ENCODE results near the gene SORCS3. TPM values are rescaled to one million over a fixed set of nuclear protein-coding genes. Genes with fewer than 3 reads are reported as not detected.

The SORCS3 gene
- total RNA-seq, 1 experiment from 2014 or later = not detected

DNA sequence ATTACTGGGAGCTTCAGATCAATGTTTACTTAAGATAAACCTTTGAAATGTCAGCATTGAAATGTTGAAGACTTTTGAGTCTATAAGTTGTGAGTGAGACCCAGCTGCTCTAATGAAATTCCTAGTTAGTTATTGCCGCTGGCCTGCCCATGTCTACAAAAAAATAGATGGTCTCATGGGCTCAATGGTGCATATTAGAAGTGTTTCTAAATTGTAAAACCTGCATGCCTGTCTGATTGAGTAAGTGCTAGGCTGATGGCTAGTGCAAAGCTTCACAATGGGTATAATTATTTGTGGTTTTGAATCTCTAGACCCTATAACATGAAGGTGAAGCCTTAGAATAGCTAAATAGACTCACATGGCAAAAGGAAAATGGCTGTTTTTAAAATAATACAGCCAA, 234.5 kb downstream of the SORCS3 start:
- DNase-seq (ENCODE audit: low read depth, low spot score) (no peak), ATAC-seq (no peak)
- H3K9me3 ChIP-seq (ENCODE audit: control insufficient read depth in 1 of 2, insufficient read depth in 1 of 2, low read depth in 1 of 2, low read length in 2 of 2) = no peaks in the 10 kb centered on the region
- no peak overlapping the region for H3K4me3 ChIP-seq (replicated peaks in 1 of 2; ENCODE audit: low read depth in 1 of 2, low read length in 2 of 2)
- no peak overlapping the region for H3K9ac ChIP-seq (ENCODE audit: low read length)
- BruUV-seq (replicated peaks) = no TSS peak
- no peak overlapping the region for H3K4me2 ChIP-seq (ENCODE audit: low read length)
- intact Hi-C loops (cut with micrococcal nuclease) = no loop called here
- H3K4me1 ChIP-seq (ENCODE audit: control insufficient read depth in 1 of 2, insufficient read depth in 2 of 2, low read length in 2 of 2) = no peaks in the 10 kb centered on the region
- no peaks in the 10 kb centered on the region for H3K79me2 ChIP-seq (ENCODE audit: insufficient read depth, low read length)
- CTCF ChIA-PET = no interaction called here
- no peak for TF ChIP-seq ZNF274 (IDR thresholded peaks at IDR 0.05; ENCODE audit: low read depth, low read length)
- no peak for TF ChIP-seq SP1 (IDR thresholded peaks at IDR 0.05; ENCODE audit: low read depth)
- TF ChIP-seq, protein P1, sequence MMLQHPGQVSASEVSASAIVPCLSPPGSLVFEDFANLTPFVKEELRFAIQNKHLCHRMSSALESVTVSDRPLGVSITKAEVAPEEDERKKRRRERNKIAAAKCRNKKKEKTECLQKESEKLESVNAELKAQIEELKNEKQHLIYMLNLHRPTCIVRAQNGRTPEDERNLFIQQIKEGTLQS (IDR thresholded peaks at IDR 0.05) = no peak
- TF ChIP-seq, protein P2, sequence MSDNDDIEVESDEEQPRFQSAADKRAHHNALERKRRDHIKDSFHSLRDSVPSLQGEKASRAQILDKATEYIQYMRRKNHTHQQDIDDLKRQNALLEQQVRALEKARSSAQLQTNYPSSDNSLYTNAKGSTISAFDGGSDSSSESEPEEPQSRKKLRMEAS (IDR thresholded peaks at IDR 0.05) = no peak
- TF ChIP-seq, protein P3, sequence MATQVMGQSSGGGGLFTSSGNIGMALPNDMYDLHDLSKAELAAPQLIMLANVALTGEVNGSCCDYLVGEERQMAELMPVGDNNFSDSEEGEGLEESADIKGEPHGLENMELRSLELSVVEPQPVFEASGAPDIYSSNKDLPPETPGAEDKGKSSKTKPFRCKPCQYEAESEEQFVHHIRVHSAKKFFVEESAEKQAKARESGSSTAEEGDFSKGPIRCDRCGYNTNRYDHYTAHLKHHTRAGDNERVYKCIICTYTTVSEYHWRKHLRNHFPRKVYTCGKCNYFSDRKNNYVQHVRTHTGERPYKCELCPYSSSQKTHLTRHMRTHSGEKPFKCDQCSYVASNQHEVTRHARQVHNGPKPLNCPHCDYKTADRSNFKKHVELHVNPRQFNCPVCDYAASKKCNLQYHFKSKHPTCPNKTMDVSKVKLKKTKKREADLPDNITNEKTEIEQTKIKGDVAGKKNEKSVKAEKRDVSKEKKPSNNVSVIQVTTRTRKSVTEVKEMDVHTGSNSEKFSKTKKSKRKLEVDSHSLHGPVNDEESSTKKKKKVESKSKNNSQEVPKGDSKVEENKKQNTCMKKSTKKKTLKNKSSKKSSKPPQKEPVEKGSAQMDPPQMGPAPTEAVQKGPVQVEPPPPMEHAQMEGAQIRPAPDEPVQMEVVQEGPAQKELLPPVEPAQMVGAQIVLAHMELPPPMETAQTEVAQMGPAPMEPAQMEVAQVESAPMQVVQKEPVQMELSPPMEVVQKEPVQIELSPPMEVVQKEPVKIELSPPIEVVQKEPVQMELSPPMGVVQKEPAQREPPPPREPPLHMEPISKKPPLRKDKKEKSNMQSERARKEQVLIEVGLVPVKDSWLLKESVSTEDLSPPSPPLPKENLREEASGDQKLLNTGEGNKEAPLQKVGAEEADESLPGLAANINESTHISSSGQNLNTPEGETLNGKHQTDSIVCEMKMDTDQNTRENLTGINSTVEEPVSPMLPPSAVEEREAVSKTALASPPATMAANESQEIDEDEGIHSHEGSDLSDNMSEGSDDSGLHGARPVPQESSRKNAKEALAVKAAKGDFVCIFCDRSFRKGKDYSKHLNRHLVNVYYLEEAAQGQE (IDR thresholded peaks at IDR 0.05; ENCODE audit: low read depth) = no peak
- no peak for TF ChIP-seq TCF7L2 (IDR thresholded peaks at IDR 0.05; ENCODE audit: borderline replicate concordance, extremely low read depth, insufficient read depth, insufficient read length)
- no peak for TF ChIP-seq EZH2 (IDR thresholded peaks at IDR 0.05)
- TF ChIP-seq SIN3A (IDR thresholded peaks at IDR 0.05; ENCODE audit: low read depth) = no peak
- no peak for TF ChIP-seq EZH2phosphoT487 (IDR thresholded peaks at IDR 0.05; ENCODE audit: borderline replicate concordance)
- TF ChIP-seq POLR2AphosphoS5 (IDR thresholded peaks at IDR 0.05; ENCODE audit: low read depth, low read length) = no peak
- TF ChIP-seq SRF (IDR thresholded peaks at IDR 0.05; ENCODE audit: low read depth) = no peak
- no peak for TF ChIP-seq CEBPB (IDR thresholded peaks at IDR 0.05; ENCODE audit: low read depth)
- TF ChIP-seq, protein P4, sequence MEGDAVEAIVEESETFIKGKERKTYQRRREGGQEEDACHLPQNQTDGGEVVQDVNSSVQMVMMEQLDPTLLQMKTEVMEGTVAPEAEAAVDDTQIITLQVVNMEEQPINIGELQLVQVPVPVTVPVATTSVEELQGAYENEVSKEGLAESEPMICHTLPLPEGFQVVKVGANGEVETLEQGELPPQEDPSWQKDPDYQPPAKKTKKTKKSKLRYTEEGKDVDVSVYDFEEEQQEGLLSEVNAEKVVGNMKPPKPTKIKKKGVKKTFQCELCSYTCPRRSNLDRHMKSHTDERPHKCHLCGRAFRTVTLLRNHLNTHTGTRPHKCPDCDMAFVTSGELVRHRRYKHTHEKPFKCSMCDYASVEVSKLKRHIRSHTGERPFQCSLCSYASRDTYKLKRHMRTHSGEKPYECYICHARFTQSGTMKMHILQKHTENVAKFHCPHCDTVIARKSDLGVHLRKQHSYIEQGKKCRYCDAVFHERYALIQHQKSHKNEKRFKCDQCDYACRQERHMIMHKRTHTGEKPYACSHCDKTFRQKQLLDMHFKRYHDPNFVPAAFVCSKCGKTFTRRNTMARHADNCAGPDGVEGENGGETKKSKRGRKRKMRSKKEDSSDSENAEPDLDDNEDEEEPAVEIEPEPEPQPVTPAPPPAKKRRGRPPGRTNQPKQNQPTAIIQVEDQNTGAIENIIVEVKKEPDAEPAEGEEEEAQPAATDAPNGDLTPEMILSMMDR (IDR thresholded peaks at IDR 0.05 in 2 of 3, conservative IDR thresholded peaks at IDR 0.05 in 1 of 3; ENCODE audit: borderline replicate concordance in 1 of 3, insufficient read depth in 1 of 3, low read depth in 2 of 3, low read length in 2 of 3) = no peak
- no peak for TF ChIP-seq ZFX (IDR thresholded peaks at IDR 0.05)
- no peak for TF ChIP-seq YY1 (IDR thresholded peaks at IDR 0.05; ENCODE audit: extremely low read depth, insufficient replicate concordance, low read depth, low read length)
- TF ChIP-seq, protein P5, sequence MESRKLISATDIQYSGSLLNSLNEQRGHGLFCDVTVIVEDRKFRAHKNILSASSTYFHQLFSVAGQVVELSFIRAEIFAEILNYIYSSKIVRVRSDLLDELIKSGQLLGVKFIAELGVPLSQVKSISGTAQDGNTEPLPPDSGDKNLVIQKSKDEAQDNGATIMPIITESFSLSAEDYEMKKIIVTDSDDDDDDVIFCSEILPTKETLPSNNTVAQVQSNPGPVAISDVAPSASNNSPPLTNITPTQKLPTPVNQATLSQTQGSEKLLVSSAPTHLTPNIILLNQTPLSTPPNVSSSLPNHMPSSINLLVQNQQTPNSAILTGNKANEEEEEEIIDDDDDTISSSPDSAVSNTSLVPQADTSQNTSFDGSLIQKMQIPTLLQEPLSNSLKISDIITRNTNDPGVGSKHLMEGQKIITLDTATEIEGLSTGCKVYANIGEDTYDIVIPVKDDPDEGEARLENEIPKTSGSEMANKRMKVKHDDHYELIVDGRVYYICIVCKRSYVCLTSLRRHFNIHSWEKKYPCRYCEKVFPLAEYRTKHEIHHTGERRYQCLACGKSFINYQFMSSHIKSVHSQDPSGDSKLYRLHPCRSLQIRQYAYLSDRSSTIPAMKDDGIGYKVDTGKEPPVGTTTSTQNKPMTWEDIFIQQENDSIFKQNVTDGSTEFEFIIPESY (IDR thresholded peaks at IDR 0.05; ENCODE audit: extremely low read depth, insufficient replicate concordance, low read length) = no peak
- no peak for TF ChIP-seq ELF1 (IDR thresholded peaks at IDR 0.05; ENCODE audit: borderline replicate concordance, low read depth)
- TF ChIP-seq JUND (IDR thresholded peaks at IDR 0.05) = no peak
- no peak for TF ChIP-seq POLR2A (IDR thresholded peaks at IDR 0.05; ENCODE audit: borderline replicate concordance, extremely low read depth, insufficient read depth, insufficient read length)
- TF ChIP-seq RAD21 (IDR thresholded peaks at IDR 0.05; ENCODE audit: low read depth) = no peak
- peaks cover 71% of the 10 kb centered on the region for H3K27me3 ChIP-seq (ENCODE audit: insufficient read depth, low read length)
- H3K36me3 ChIP-seq (ENCODE audit: control insufficient read depth in 1 of 2, insufficient read depth in 2 of 2, low read length in 2 of 2) = no peaks in the 10 kb centered on the region
- no peak overlapping the region for H2AFZ ChIP-seq (ENCODE audit: low read depth, low read length, poor library complexity, severe bottlenecking)
- POLR2A ChIA-PET = no interaction called here
- RAD21 ChIA-PET (ENCODE audit: low non-redundant PET in 1 of 2, low total read pairs in 2 of 2, uncharacterized antibody in 2 of 2, unreplicated experiment in 2 of 2) = no interaction called here
- H3K9me2 ChIP-seq (ENCODE audit: insufficient read depth) = no peaks in the 10 kb centered on the region
- H4K20me1 ChIP-seq (ENCODE audit: insufficient read depth) = no peaks in the 10 kb centered on the region
- no peak overlapping the region for H3K27ac ChIP-seq (ENCODE audit: low read depth, low read length)
